PC-3 (cell line): ENCODE measurements around the gene MANEAL. TPM values are rescaled to one million over a fixed set of nuclear protein-coding genes. Genes with fewer than 3 reads are reported as not detected.

ENCODE experiments used
- ATAC-seq: fragments of 200-7000 bp; cut with Tn5 transposase; 2 replicates; pipeline ENCODE4 v1.9.1; 2020; ENCODE audit warnings: mild to moderate bottlenecking, moderate library complexity
- BruUV-seq: library from RNA; stranded (reverse); fragments of 400-500 nt; replicated peaks from 2 replicates; lab custom pipeline; 2021; lab: Mats Ljungman, UMichigan
- CTCF ChIA-PET: fragments of 300-600 bp; sonication (Branson Sonifier 250); formaldehyde crosslinking; loops from one replicate; lab custom pipeline; 2022; ENCODE audit warnings: antibody characterized with exemption; lab: Charles Lee
- POLR2A ChIA-PET: fragments of 300-600 bp; sonication (Branson Sonifier 250); formaldehyde crosslinking; loops from one replicate; lab custom pipeline; 2022; ENCODE audit warnings: antibody characterized with exemption; ENCODE audit not compliant: unreplicated experiment; lab: Charles Lee
- DNase-seq: peaks from one replicate; pipeline ENCODE4 v3.0.0-alpha.2; 2015
- H2AFZ ChIP-seq: fragments of 300-600 bp; sonication (generic); 2 replicates; pipeline ENCODE4 v1.6.0; 2016; ENCODE audit warnings: antibody characterized with exemption, low read length
- H3F3A ChIP-seq: fragments of 300-600 bp; sonication (generic); one replicate; pipeline ENCODE4 v1.6.0; 2017; ENCODE audit warnings: antibody characterized with exemption, low read length, control low read depth, mild to moderate bottlenecking; ENCODE audit not compliant: unreplicated experiment
- H3K27ac ChIP-seq: fragments of 300-600 bp; sonication (generic); 2 replicates; pipeline ENCODE4 v1.5.1; 2016; ENCODE audit warnings: mild to moderate bottlenecking, low read length
- H3K27me3 ChIP-seq: fragments of 300-600 bp; sonication (generic); 2 replicates; pipeline ENCODE4 v1.6.1; 2016; ENCODE audit warnings: low read length, mixed read lengths
- H3K36me3 ChIP-seq: fragments of 300-600 bp; sonication (generic); 2 replicates; pipeline ENCODE4 v1.6.1; 2016; ENCODE audit warnings: low read depth, mixed run types, low read length, mixed read lengths
- H3K4me1 ChIP-seq: fragments of 300-600 bp; sonication (generic); 2 replicates; pipeline ENCODE4 v1.5.1; 2016; ENCODE audit warnings: low read length; ENCODE audit not compliant: insufficient read depth
- H3K4me2 ChIP-seq: fragments of 300-600 bp; sonication (generic); 2 replicates; pipeline ENCODE4 v1.6.0; 2016; ENCODE audit warnings: low read length
- H3K4me3 ChIP-seq: fragments of 300-600 bp; sonication (generic); 2 replicates; pipeline ENCODE4 v1.5.1; 2016; ENCODE audit warnings: mild to moderate bottlenecking, low read length, mixed read lengths
- H3K79me2 ChIP-seq: fragments of 300-600 bp; sonication (generic); 2 replicates; pipeline ENCODE4 v1.6.1; 2017; ENCODE audit warnings: low read length, mixed read lengths
- H3K9ac ChIP-seq: fragments of 300-600 bp; sonication (generic); 2 replicates; pipeline ENCODE4 v1.6.0; 2016; ENCODE audit warnings: mild to moderate bottlenecking, low read length
- H3K9me2 ChIP-seq: fragments of 300-600 bp; sonication (generic); replicated peaks from 2 replicates; pipeline ENCODE4 v1.6.1; 2016; ENCODE audit warnings: mixed run types, low read length, mixed read lengths
- H3K9me3 ChIP-seq: fragments of 300-600 bp; sonication (generic); 2 replicates; pipeline ENCODE4 v1.6.1; 2016; ENCODE audit warnings: low read length, mixed read lengths
- H4K20me1 ChIP-seq: fragments of 300-600 bp; sonication (generic); 2 replicates; pipeline ENCODE4 v1.6.1; 2016; ENCODE audit warnings: low read length, mixed read lengths
- EZH2 ChIP-seq: fragments of 300-600 bp; sonication (generic); IDR thresholded peaks from one replicate; pipeline ENCODE4 v1.6.1; 2017; ENCODE audit warnings: antibody characterized with exemption, mild to moderate bottlenecking, low read length; ENCODE audit not compliant: unreplicated experiment
- EZH2phosphoT487 ChIP-seq: fragments of 300-600 bp; sonication (generic); IDR thresholded peaks from 2 replicates; pipeline ENCODE4 v1.6.1; 2018; ENCODE audit warnings: mild to moderate bottlenecking, antibody characterized with exemption, low read length, borderline replicate concordance
- intact Hi-C: fragments of 100-400 bp; cut with micrococcal nuclease; formaldehyde crosslinking; loops from 2 replicates; pipeline ENCODE4 v1.9.0; 2023
- total RNA-seq: library from RNA; depleted of rRNA; stranded (reverse); fragments of >200 nt; gene quantifications from 2 replicates; pipeline ENCODE4 v1.2.3, GENCODE V29; 2014
- TF ChIP-seq, protein P1 (sequence below): fragments of 300-600 bp; sonication (generic); conservative IDR thresholded peaks from 2 replicates; pipeline ENCODE4 v1.5.1; 2017; ENCODE audit warnings: antibody characterized with exemption, low read depth, mild to moderate bottlenecking, low read length

Gene MANEAL
- total RNA-seq, 1 experiment from 2014 or later: 47.6 TPM

DNA sequence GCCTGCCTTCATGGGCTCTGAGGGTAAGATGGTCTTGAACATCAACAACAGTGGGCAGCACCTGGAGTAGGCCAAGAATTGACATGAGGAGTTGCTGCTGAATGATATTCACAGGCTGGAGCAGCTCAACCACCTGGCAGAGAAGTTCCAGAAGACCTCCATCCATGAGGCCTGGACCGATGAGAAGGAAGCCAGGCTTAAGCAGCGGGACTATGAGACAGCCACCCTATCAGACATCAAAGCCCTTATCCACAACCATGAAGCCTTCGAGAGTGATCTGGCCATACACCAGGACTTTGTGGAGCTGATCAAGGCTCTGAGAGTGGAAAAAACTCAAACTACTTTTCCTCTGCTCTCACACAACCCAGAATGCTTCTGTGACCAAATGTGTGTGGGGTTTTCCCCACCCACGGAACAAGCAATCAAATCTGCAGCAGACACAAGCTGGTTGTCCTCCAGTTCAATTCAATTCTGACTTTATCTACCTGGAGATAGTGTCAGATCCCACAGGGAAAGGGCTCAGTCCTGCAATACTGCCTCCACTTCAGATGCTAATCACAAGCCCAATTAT, 16.6 kb upstream of the MANEAL start:
- ATAC-seq: no peak
- intact Hi-C loops: no loop called here
- CTCF ChIA-PET: no interaction called here

DNA sequence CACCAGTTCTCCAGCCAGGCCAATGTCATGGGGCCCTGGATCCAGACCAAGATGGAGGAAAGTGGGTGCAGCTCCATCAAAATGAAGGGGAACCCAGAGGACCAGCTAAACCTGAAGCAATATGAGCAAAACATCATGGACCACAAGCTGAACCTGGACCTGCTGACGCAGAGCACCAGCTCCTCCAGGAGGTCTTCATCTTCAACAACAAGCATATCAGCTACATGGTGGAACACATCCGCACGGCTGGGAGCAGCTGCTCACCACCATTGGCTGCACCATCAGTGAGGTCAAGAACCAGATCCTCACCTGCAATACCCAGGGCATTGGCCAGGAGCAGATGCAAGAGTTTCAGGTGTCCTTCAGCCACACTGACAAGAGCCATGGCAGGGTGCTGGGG, 15.0 kb upstream of the MANEAL start:
- no TSS peak for BruUV-seq
- CTCF ChIA-PET: no interaction called here

More for the DNA sequence above, 16.6 kb upstream of the MANEAL start:
- Histone ChIP-seq H2AFZ (no peak overlapping the region), H3K27me3 (peaks cover 8% of the 10 kb centered on the region; the same call in 1 of the 2 replicates), H4K20me1 (no peaks in the 10 kb centered on the region), H3K9me2 (no peaks in the 10 kb centered on the region), H3K79me2 (no peaks in the 10 kb centered on the region), H3K27ac (no peak overlapping the region), H3K4me2 (no peak overlapping the region), H3K9me3 (no peaks in the 10 kb centered on the region), H3F3A (no peaks in the 10 kb centered on the region), H3K4me3 (no peak overlapping the region), H3K9ac (no peak overlapping the region), H3K4me1 (no peaks in the 10 kb centered on the region), H3K36me3 (no peaks in the 10 kb centered on the region)
- TF ChIP-seq EZH2: no peak
- TF ChIP-seq EZH2phosphoT487: no peak
- POLR2A ChIA-PET: no interaction called here
- no peak for DNase-seq
- BruUV-seq: no TSS peak

DNA sequence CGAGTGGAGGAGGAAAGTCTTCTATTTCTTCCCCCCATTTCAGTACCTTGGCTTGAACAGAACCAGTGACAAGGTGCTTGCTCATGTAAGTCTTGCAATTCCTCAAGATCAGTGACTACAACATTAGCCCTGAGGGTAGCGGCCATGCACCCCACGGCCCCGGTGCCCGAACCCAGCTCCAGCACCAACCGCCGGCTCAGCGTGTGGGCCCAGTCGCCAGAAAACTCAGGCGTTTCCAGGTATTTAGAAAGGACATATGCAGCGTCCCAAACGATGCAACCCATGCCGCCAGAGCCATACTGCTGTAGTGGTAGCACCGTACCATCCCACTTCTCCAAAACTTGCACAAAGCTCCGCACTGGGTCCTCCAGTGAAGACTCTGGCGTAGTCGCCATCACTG, 11.2 kb upstream of the MANEAL start:
- no peaks in the 10 kb centered on the region for H3K9me3 ChIP-seq
- no peaks in the 10 kb centered on the region for H3K9me2 ChIP-seq
- H3K9ac ChIP-seq: no peak overlapping the region
- BruUV-seq: no TSS peak
- no peaks in the 10 kb centered on the region for H3F3A ChIP-seq
- ChIA-PET CTCF (no interaction called here), POLR2A (no interaction called here)
- no peaks in the 10 kb centered on the region for H3K4me1 ChIP-seq
- no peak overlapping the region for H3K4me2 ChIP-seq
- H3K4me3 ChIP-seq: no peak overlapping the region
- H3K27ac ChIP-seq: no peak overlapping the region
- no peak for DNase-seq
- H3K27me3 ChIP-seq: peaks cover 11% of the 10 kb centered on the region; the same call in 1 of the 2 replicates
- H2AFZ ChIP-seq: no peak overlapping the region
- no peak for ATAC-seq
- no peak for TF ChIP-seq EZH2
- no peak for TF ChIP-seq EZH2phosphoT487
- TF ChIP-seq, protein P1, sequence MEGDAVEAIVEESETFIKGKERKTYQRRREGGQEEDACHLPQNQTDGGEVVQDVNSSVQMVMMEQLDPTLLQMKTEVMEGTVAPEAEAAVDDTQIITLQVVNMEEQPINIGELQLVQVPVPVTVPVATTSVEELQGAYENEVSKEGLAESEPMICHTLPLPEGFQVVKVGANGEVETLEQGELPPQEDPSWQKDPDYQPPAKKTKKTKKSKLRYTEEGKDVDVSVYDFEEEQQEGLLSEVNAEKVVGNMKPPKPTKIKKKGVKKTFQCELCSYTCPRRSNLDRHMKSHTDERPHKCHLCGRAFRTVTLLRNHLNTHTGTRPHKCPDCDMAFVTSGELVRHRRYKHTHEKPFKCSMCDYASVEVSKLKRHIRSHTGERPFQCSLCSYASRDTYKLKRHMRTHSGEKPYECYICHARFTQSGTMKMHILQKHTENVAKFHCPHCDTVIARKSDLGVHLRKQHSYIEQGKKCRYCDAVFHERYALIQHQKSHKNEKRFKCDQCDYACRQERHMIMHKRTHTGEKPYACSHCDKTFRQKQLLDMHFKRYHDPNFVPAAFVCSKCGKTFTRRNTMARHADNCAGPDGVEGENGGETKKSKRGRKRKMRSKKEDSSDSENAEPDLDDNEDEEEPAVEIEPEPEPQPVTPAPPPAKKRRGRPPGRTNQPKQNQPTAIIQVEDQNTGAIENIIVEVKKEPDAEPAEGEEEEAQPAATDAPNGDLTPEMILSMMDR: no peak
- intact Hi-C loops: no loop called here
- no peaks in the 10 kb centered on the region for H3K79me2 ChIP-seq
- no peaks in the 10 kb centered on the region for H4K20me1 ChIP-seq
- H3K36me3 ChIP-seq: no peaks in the 10 kb centered on the region

More for the DNA sequence above, 15.0 kb upstream of the MANEAL start:
- H2AFZ ChIP-seq: no peak overlapping the region
- TF ChIP-seq EZH2phosphoT487 (no peak), EZH2 (no peak)
- TF ChIP-seq, protein P1: no peak
- H3K79me2 ChIP-seq: no peaks in the 10 kb centered on the region
- H3K4me3 ChIP-seq: no peak overlapping the region
- DNase-seq (no peak), ATAC-seq (no peak)
- H3K4me2 ChIP-seq: no peak overlapping the region
- H3F3A ChIP-seq: no peaks in the 10 kb centered on the region
- H3K27ac ChIP-seq: no peak overlapping the region
- H3K4me1 ChIP-seq: no peaks in the 10 kb centered on the region
- H3K9me2 ChIP-seq: no peaks in the 10 kb centered on the region
- POLR2A ChIA-PET: no interaction called here
- H3K27me3 ChIP-seq: peaks cover 11% of the 10 kb centered on the region; the same call in 1 of the 2 replicates
- H3K9me3 ChIP-seq: no peaks in the 10 kb centered on the region
- no peaks in the 10 kb centered on the region for H4K20me1 ChIP-seq
- H3K36me3 ChIP-seq: no peaks in the 10 kb centered on the region
- H3K9ac ChIP-seq: no peak overlapping the region
- intact Hi-C loops: no loop called here
